ENCODE results near the gene SAMM50.

Gene SAMM50

DNA sequence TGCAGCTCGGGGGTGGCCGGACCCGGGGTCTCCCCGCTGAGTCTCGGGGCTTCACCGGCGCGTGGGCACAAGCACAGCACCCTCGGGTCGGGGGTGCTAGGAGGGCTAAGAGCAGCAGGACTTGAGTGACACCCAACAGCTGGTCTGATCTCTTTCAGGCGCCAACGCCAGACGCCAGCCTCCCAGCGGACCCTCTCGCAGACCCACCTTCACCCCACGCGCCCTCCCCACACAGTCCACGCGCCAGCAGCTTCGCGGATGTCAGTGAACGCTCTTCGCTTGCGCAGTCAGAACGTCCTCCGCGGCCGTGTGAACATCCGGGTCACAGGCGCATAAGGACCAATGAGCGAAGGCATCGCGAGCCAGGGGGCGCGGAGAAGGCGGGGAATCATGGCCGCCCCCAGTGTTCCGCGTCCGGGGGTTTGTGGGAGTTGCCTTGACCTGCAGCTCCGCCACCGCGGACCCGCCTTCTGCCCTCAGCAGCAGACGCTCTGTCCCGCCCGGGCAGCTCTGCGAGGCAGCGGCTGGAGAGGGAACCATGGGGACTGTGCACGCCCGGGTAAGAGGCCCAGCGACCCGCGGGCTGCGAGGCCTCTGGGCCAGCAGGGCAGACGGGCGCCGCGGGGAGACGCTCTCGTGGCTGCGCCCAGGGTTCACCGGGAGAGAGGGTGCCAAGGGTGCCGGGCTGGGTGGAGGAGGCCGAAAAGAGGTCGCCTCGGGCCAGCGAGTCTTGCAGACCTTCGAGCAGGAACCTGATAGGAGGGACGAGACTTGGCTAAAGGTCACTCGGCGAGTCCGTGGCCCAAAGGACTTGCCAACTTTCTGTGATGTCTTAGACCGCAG is at the start of gene SAMM50:
TSS of gene SAMM50 (plus strand) at position 403 of the 843 bp plus-strand sequence. CDS start at position 539, 136 bp downstream.
- peak; percentile 54 to 96 (median 88) for DNase-seq

DNA sequence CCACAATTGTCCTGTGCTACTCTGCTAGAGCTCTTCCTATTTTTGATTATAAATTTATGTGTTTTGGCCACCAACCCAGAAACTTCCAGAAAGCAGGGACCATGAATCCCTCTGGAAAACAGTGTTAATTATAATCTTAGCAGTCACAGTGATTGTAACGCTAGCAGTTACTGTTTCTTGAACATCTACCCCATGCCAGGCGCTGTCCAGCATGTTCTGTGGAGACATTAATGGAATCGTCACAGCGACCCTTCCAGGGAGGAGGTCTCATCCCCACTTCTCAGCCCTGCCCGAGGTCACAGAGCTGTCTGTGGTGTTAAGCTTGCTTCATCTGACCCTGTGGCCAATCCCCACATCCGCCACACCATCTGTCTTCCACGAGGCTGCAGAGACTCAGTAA is 49.6 kb upstream of the SAMM50 start:
- no peak for DNase-seq

DNA sequence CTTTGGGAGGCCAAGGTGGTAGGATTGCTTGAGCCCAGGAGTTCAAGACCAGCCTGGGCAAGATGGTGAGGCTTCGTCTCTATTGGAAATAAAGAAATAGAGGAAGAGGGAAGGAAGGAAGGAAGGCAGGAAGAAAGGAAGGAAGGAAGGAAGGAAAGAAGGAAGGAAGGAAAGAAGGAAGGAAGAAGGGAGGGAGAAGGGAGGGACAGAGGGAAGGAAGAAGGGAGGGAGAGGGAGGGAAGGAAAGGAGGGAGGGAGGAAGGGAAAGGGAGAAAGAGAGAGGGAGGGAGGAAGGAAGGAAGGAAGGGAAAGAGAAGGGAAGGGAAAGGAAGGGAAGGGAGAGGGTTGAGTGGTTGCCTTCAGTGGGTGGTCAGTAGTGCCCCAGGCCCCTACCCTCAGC is 45.5 kb upstream of the SAMM50 start:
- DNase-seq, result no peak

GRCh38 chr22:43910178-43910695 is 45.0 kb upstream of the SAMM50 start:
- no peak for DNase-seq

DNA sequence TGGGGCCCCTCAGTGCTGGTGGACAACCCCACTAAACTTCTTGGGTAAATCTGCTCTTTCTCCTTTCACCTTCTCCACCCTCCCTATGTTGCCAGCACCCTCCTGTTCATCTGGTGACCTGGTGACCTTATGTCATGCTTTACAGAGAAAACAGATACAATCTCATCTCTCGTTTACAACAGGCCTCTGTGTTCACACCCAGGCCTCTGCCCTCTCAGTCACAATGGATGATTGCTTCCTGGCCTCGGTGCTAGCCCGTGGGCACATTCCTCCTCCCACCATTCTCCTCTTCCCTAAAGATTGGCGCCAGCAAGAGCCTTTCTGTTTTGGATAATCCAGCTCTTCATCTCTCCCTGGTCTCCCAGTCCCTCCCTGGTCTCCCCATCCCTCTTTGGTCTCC is 43.9 kb upstream of the SAMM50 start:
- no peak for DNase-seq

DNA sequence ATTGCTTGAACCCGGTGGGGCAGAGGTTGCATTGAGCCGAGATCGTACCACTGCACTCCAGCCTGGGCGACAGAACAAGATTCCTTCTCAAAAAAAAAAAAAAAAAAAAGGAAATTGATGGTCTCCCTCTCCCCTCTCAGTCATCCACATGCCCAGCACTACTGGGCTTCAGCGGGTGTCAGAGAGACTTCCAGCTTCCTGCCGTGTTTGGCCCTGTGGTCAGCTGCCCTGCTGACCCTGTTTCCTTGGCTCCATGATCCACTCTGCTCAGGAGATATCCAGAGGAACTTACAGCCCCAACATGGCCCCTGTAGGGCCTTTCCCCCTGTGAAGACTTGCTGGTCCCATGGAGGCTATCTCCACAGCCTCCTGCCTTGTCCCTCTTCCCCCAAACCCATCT is 37.7 kb upstream of the SAMM50 start:
- no peak for DNase-seq

GRCh38 chr22:43919106-43919973 is 35.9 kb upstream of the SAMM50 start:
- DNase-seq, result no peak

- DNase-seq, result peak in 28 of 56 donors; percentile 6 to 78 (median 37)
These were observed 33.9 kb upstream of the SAMM50 start for GRCh38 chr22:43921370-43921769.

DNA sequence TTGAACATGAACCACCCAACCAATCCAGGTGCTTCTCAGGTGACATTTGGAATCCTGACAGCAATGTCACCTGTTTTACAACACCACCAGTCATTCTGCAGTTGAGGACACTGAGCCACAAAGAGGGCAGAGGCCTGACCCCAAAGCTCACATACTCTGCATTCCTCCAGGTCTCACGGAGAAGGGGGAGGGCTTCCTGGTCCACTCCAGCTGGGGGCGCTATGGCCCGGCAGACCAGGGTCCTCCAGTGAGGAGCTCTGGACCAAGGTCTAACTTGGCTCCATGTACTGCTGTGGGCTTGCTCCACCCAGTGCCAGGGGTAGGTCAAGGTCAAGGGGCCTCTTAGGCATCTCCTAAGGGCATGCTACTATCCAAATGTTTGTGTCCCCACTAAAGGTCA is 33.1 kb upstream of the SAMM50 start:
- DNase-seq, result no peak

- peak in 1 of 56 donors; percentile 38 for DNase-seq
These were observed 32.1 kb upstream of the SAMM50 start for GRCh38 chr22:43923191-43923590.

- DNase-seq, result peak in 55 of 56 donors; percentile 23 to 93 (median 78)
These were observed 31.4 kb upstream of the SAMM50 start, which contains the start of gene PNPLA3 for GRCh38 chr22:43923631-43924464. Gene PNPLA3, plus strand, starts transcription at chr22:43923805. Its CDS starts 107 bp downstream, at chr22:43923912.

DNA sequence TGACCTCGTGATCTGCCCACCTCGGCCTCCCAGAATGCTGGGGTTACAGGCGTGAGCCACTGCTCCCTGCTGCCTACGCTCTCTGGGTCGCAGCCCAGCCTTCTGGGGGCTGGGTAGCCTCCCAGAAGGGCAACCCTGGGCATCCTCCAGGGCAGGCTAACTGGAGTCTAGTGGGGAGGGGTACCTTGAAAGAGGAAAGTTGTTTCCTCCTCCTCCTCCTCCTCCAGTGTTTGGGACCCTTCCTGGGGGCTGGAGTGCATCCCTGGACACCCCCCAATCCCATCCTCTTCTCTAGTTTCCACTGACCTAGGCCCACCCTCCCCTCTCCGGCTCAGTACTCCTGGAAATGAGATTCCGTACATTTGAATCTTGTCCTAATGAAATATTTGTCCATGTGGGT is 30.4 kb upstream of the SAMM50 start:
- no peak for DNase-seq

- peak in 1 of 56 donors; percentile 2 for DNase-seq
These were observed 29.6 kb upstream of the SAMM50 start for GRCh38 chr22:43925433-43926348.

DNA sequence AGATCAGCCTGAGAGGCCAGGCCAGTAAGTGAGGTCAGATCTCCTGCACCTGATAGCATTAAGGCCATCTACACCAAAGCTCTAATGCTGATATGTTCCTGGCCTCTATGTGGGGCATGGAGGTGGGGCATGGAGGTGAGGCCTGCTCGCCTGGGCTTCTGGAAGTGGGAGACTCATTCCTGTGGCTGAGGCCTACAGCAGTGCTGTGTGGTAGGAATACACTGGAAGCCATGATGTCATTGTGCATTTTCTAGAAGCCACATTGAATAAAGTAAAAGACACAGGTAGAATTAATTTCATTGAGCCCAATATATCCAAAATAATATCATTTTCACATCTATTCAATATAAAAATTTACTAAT is 28.9 kb upstream of the SAMM50 start:
- no peak for DNase-seq

DNA sequence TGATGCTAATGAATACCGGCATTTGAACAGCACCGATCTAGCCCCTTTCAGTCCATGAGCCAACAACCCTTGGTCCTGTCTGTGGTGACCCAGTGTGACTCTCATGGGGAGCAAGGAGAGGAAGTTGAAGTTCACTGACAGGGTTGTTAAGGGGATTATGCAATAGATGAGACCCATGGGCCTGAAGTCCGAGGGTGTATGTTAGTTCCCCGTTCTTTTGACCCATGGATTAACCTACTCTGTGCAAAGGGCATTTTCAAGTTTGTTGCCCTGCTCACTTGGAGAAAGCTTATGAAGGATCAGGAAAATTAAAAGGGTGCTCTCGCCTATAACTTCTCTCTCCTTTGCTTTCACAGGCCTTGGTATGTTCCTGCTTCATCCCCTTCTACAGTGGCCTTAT is 26.8 kb upstream of the SAMM50 start:
- DNase-seq, result no peak

DNA sequence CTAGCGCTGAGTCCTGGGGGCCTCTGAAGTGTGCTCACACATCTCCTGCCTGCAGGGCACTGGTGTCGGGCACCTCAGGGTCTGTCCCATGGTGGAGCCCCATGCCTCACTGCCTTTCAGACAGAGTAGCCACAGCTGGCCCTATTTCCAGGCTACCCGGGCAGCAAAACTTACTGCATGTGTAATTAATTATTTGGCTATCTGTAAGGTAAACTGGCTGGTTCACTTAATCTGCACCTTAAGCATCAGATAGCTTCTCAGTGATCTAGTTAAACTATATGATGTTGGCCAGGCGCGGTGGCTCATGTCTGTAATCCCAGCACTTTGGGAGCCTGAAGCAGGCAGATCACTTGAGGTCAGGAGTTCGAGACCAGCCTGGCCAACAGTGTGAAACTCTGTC is 26.3 kb upstream of the SAMM50 start:
- no peak for DNase-seq

GRCh38 chr22:43931771-43932170 is 23.5 kb upstream of the SAMM50 start:
- DNase-seq, result no peak

- no peak for DNase-seq
These were observed 13.8 kb upstream of the SAMM50 start for GRCh38 chr22:43941449-43941848.

DNA sequence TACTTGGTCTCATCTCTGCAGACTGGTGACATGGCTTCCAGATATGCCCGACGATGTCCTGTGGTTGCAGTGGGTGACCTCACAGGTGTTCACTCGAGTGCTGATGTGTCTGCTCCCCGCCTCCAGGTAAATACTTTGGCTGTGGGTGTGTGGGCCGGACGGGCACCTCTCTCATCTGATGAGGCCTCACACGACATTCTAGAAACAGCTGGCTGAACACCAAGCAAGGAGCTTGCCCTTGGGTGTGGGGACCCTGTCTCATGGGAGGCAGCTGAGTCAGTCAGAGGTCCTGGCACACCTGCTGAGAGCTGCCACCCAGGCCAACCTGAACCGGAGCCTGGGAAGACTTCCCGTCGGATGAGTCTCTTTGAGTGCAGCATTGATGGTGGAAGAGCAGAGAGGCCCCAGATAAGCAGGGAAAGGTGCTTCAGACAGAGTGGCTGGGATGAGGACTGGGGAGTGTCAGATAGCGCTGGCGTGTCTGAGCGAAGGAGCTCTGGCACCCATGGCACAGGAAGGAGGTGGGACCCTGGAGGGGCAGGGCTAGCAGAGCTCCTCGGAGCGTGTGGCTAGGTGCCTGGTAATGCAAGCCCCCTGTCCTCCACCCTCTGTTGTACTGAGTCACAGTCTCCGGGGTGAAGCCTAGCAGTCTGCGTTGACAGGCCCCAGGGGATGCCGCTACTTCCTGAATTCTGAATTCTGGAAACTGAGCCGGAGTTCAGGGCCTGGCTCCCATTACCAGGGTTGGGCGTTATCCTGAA is 10.4 kb upstream of the SAMM50 start:
- no peak for DNase-seq
